Testis (tissue), 2 donors: Measurements from ENCODE around the gene CYTH4.

Experiments
- CTCF ChIP-seq, 3 experiments: fragments of 450-650 bp in 2 of 3; fragments of 200-600 bp in 1 of 3; sonication (generic) in 1 of 3; IDR thresholded peaks; one replicate each; pipeline ENCODE4 v1.5.1; 2016 to 2019; ENCODE audit warnings: antibody characterized with exemption in 3 of 3, mild to moderate bottlenecking in 2 of 3, moderate library complexity in 1 of 3
- POLR2A ChIP-seq: fragments of 450-650 bp; IDR thresholded peaks from one replicate; pipeline ENCODE4 v1.6.1; 2017; ENCODE audit warnings: antibody characterized with exemption, mild to moderate bottlenecking, moderate library complexity

GRCh38 chr22:37355174-37355573, 72.9 kb downstream of the CYTH4 start:
- no peak for TF ChIP-seq CTCF (IDR thresholded peaks at IDR 0.05)
- TF ChIP-seq POLR2A, result no peak
